D341Med (cell line): ENCODE results near the gene MYL3.
A peak's percentile ranks its signal among the peaks of the same experiment; 100 is the strongest.

Source experiments
- DNase-seq: peaks from one replicate; pipeline ENCODE4 v3.0.0; 2012; ENCODE audit warnings: low spot score

Gene MYL3

GRCh38 chr3:46883054-46883829 is 20.0 kb upstream of the MYL3 start:
- DNase-seq: peak; percentile 81

GRCh38 chr3:46882377-46883053 is 19.3 kb upstream of the MYL3 start:
- DNase-seq: peak; percentile 64

GRCh38 chr3:46881596-46882376 is 18.5 kb upstream of the MYL3 start:
- DNase-seq: peak; percentile 73

- DNase-seq: no peak
Measured at GRCh38 chr3:46880884-46881595, 17.8 kb upstream of the MYL3 start.

- DNase-seq: no peak
Measured at GRCh38 chr3:46878781-46879436, 15.7 kb upstream of the MYL3 start.

- DNase-seq: no peak
Measured at GRCh38 chr3:46877406-46878125, 14.3 kb upstream of the MYL3 start, which contains the start of gene PTH1R. PTH1R (plus strand) TSS chr3:46877721; CDS start chr3:46883560, 5,839 bp downstream.

GRCh38 chr3:46876313-46877300 is 13.4 kb upstream of the MYL3 start:
- DNase-seq: no peak

- no peak for DNase-seq
Measured at GRCh38 chr3:46875560-46875959, 12.3 kb upstream of the MYL3 start.

- DNase-seq: no peak
Measured at GRCh38 chr3:46874430-46874829, 11.2 kb upstream of the MYL3 start.

GRCh38 chr3:46873521-46873920 is 10.3 kb upstream of the MYL3 start:
- no peak for DNase-seq

GRCh38 chr3:46871222-46871621 is 8.0 kb upstream of the MYL3 start:
- no peak for DNase-seq

- DNase-seq: no peak
Measured at GRCh38 chr3:46870651-46871050, 7.4 kb upstream of the MYL3 start.

GRCh38 chr3:46869440-46869839 is 6.2 kb upstream of the MYL3 start:
- DNase-seq: no peak

- DNase-seq: no peak
Measured at GRCh38 chr3:46868948-46869347, 5.7 kb upstream of the MYL3 start.

- DNase-seq: no peak
Measured at GRCh38 chr3:46868287-46868686, 5.0 kb upstream of the MYL3 start.

GRCh38 chr3:46867550-46867898 is 4.3 kb upstream of the MYL3 start:
- DNase-seq: no peak

- peak; percentile 82 for DNase-seq
Measured at GRCh38 chr3:46866720-46867549, 3.7 kb upstream of the MYL3 start.

- no peak for DNase-seq
Measured at GRCh38 chr3:46866032-46866595, 2.9 kb upstream of the MYL3 start.
